Endothelial cell of umbilical vein (primary cell): Measurements from ENCODE around the gene ZSWIM7. TPM values are rescaled to one million over a fixed set of nuclear protein-coding genes. Genes with fewer than 3 reads are reported as not detected.
"Not testable (repeated sequence)": the region's sequence is repeated elsewhere in the genome, so short reads cannot be mapped to it uniquely, and the experiment has no call there.

ENCODE experiments used
- BruUV-seq: library from RNA; stranded (reverse); fragments of 400-500 nt; replicated peaks from 2 replicates; lab custom pipeline; 2021; lab: Mats Ljungman, UMichigan
- CTCF ChIA-PET: fragments of 300-600, 350-600 bp; sonication (Branson Sonifier 250); formaldehyde crosslinking; loops from one replicate; lab custom pipeline; 2021; ENCODE audit warnings: antibody characterized with exemption, inconsistent platforms; lab: Charles Lee
- POLR2A ChIA-PET: fragments of 300-600, 350-600 bp; sonication (Branson Sonifier 250); formaldehyde crosslinking; loops from one replicate; lab custom pipeline; 2021; ENCODE audit warnings: antibody characterized with exemption, inconsistent platforms; lab: Charles Lee
- DNase-seq: peaks from one replicate; pipeline ENCODE4 v3.0.0-alpha.2; 2011; ENCODE audit warnings: low read depth, low spot score
- FAIRE-seq: peaks from 2 replicates; lab custom pipeline; 2011; peaks lifted over from hg19 to GRCh38; lab: Jason Lieb, UNC
- H2AFZ ChIP-seq: 2 replicates; pipeline ENCODE4 v1.6.0; 2012; ENCODE audit warnings: low read depth, low read length, control low read depth, inconsistent platforms
- H3K27ac ChIP-seq: 2 replicates; pipeline ENCODE4 v1.5.1; 2011; ENCODE audit warnings: low read depth, mild to moderate bottlenecking, control low read depth, low read length, moderate library complexity; ENCODE audit not compliant: insufficient read depth
- H3K27me3 ChIP-seq, 2 experiments: 2 replicates each; pipeline versions ENCODE4 v1.6.0 to v1.6.1; 2011; ENCODE audit warnings: low read length in 2 of 2, mixed read lengths in 1 of 2; ENCODE audit not compliant: control insufficient read depth in 2 of 2, insufficient read depth in 2 of 2
- H3K36me3 ChIP-seq, 2 experiments: 2 replicates in 1 of 2; 3 replicates in 1 of 2; pipeline ENCODE4 v1.5.1; 2011; ENCODE audit warnings: low read length in 2 of 2, mild to moderate bottlenecking in 1 of 2, moderate library complexity in 1 of 2; ENCODE audit not compliant: control insufficient read depth in 2 of 2, insufficient read depth in 2 of 2; ENCODE audit errors: extremely low read depth in 1 of 2
- H3K4me1 ChIP-seq: 3 replicates; pipeline ENCODE4 v1.5.1; 2011; ENCODE audit warnings: mild to moderate bottlenecking, low read length; ENCODE audit not compliant: control insufficient read depth, insufficient read depth; ENCODE audit errors: extremely low read depth
- H3K4me2 ChIP-seq: 2 replicates; pipeline ENCODE4 v1.6.1; 2011; ENCODE audit warnings: low read length, control low read depth, mixed read lengths; ENCODE audit not compliant: insufficient read depth
- H3K4me3 ChIP-seq, 3 experiments: fragments of 200-600 bp in 1 of 3; sonication (generic), shearing (Covaris generic) in 1 of 3; replicated peaks in 1 of 3; 2 replicates each; pipeline ENCODE4 v1.5.1; 2011 to 2016; ENCODE audit warnings: control low read depth in 3 of 3, low read length in 3 of 3, mild to moderate bottlenecking in 2 of 3, inconsistent platforms in 1 of 3, low read depth in 1 of 3, moderate library complexity in 1 of 3; ENCODE audit not compliant: insufficient read depth in 1 of 3
- H3K79me2 ChIP-seq: 2 replicates; pipeline ENCODE4 v1.6.0; 2012; ENCODE audit warnings: low read length, inconsistent platforms; ENCODE audit not compliant: control insufficient read depth, insufficient read depth
- H3K9ac ChIP-seq: replicated peaks from 2 replicates; pipeline ENCODE3; 2011; ENCODE audit warnings: low read length, control low read depth; ENCODE audit not compliant: insufficient read depth; ENCODE audit errors: extremely low read depth
- H3K9me1 ChIP-seq: replicated peaks from 3 replicates; pipeline ENCODE4 v1.6.0; 2011; ENCODE audit warnings: mild to moderate bottlenecking, low read length; ENCODE audit not compliant: control insufficient read depth, insufficient read depth; ENCODE audit errors: extremely low read depth
- H3K9me3 ChIP-seq: replicated peaks from 2 replicates; pipeline ENCODE4 v1.5.1; 2012; ENCODE audit warnings: low read length, inconsistent platforms; ENCODE audit not compliant: control insufficient read depth, insufficient read depth
- H4K20me1 ChIP-seq: replicated peaks from 2 replicates; pipeline ENCODE3; 2011; ENCODE audit warnings: mild to moderate bottlenecking, low read length; ENCODE audit not compliant: control insufficient read depth, insufficient read depth; ENCODE audit errors: extremely low read depth
- CTCF ChIP-seq, 2 donors: IDR thresholded peaks; 1 replicate in 1 of 2; 2 replicates in 1 of 2; pipeline ENCODE4 v1.5.1; 2011; ENCODE audit warnings: low read length in 2 of 2, mild to moderate bottlenecking in 2 of 2, moderate library complexity in 2 of 2, control low read depth in 1 of 2, inconsistent platforms in 1 of 2, low read depth in 1 of 2; ENCODE audit not compliant: insufficient read depth in 1 of 2; ENCODE audit errors: extremely low read depth in 1 of 2
- EZH2 ChIP-seq: IDR thresholded peaks from 2 replicates; pipeline ENCODE4 v1.6.1; 2012; ENCODE audit warnings: borderline replicate concordance, low read depth, mild to moderate bottlenecking, moderate library complexity, low read length, inconsistent platforms; ENCODE audit not compliant: severe bottlenecking
- FOS ChIP-seq: IDR thresholded peaks from 2 replicates; pipeline ENCODE4 v1.6.1; 2011; ENCODE audit warnings: mild to moderate bottlenecking, low read length, moderate library complexity, borderline replicate concordance; ENCODE audit not compliant: insufficient read depth
- GATA2 ChIP-seq: IDR thresholded peaks from 2 replicates; pipeline ENCODE4 v1.7.0; 2011; ENCODE audit warnings: low read depth, mild to moderate bottlenecking, moderate library complexity, mixed read lengths, low read length; ENCODE audit not compliant: insufficient read length, insufficient read depth
- JUN ChIP-seq: IDR thresholded peaks from 2 replicates; pipeline ENCODE4 v1.6.1; 2011; ENCODE audit warnings: borderline replicate concordance, low read depth; ENCODE audit not compliant: insufficient read length, insufficient read depth
- MAX ChIP-seq: IDR thresholded peaks from 2 replicates; pipeline ENCODE4 v1.6.1; 2011; ENCODE audit not compliant: insufficient read depth, insufficient read length
- MYC ChIP-seq: IDR thresholded peaks from one replicate; pipeline ENCODE4 v1.6.1; 2011; ENCODE audit warnings: mild to moderate bottlenecking, low read depth, low read length
- POLR2A ChIP-seq: IDR thresholded peaks from 2 replicates; pipeline ENCODE4 v1.6.1; 2012; ENCODE audit warnings: low read depth, mild to moderate bottlenecking, control low read depth, low read length
- POLR2AphosphoS5 ChIP-seq: IDR thresholded peaks from 2 replicates; pipeline ENCODE4 v1.6.1; 2012; ENCODE audit warnings: low read depth, mild to moderate bottlenecking, control low read depth, low read length, moderate library complexity; ENCODE audit not compliant: insufficient read depth
- dilution Hi-C: fragments of 300-500 bp; cut with MboI; formaldehyde crosslinking; loops from one replicate; pipeline ENCODE4 v1.15.0; 2019; ENCODE audit warnings: low sequenced_read_pairs; ENCODE audit not compliant: extremely low pct_ligation_motif_present
- intact Hi-C: fragments of 100-400 bp; cut with micrococcal nuclease; formaldehyde crosslinking; loops from one replicate; pipeline ENCODE4 v1.10.0; 2022
- polyA plus RNA-seq, 4 experiments: library from polyadenylated mRNA; depleted of rRNA in 3 of 4; stranded (reverse) in 3 of 4; unstranded in 1 of 4; fragments of >200 nt; gene quantifications; 2 replicates each; pipeline versions ENCODE4 v1.2.1 to v1.2.3, GENCODE V29; 2011 to 2012; ENCODE audit warnings: missing spikeins in 1 of 4
- total RNA-seq: library from RNA; stranded (reverse); gene quantifications from 2 replicates; pipeline ENCODE4 v1.2.3, GENCODE V29; 2021

The ZSWIM7 gene
- total and polyA plus RNA-seq, 2 donors (not counting 3 experiments of a cell fraction or from before 2014, with no cell fraction given), result 18.0 to 33.8 TPM

GRCh38 chr17:15979013-15979412, 20.5 kb downstream of the ZSWIM7 start:
- Histone ChIP-seq H3K4me1 (peaks cover 13% of the 10 kb centered on the region), H3K36me3 (peaks cover 10 to 11% of the 10 kb centered on the region in 2 experiments)
- intact Hi-C loops, FAIRE-seq, H3K4me3 ChIP-seq, H2AFZ ChIP-seq, H3K9me1 ChIP-seq, DNase-seq, POLR2A ChIA-PET, H3K9me3 ChIP-seq, CTCF ChIA-PET, H4K20me1 ChIP-seq, H3K4me2 ChIP-seq, BruUV-seq, H3K27ac ChIP-seq, H3K79me2 ChIP-seq, H3K27me3 ChIP-seq, dilution Hi-C loops, H3K9ac ChIP-seq: not testable (repeated sequence)

- no peak for TF ChIP-seq GATA2
- TF ChIP-seq EZH2, result no peak
- TF ChIP-seq FOS, result no peak
- no peak for TF ChIP-seq POLR2AphosphoS5
- no peak for TF ChIP-seq MAX
- TF ChIP-seq POLR2A, result no peak
- no peak for TF ChIP-seq MYC
- TF ChIP-seq CTCF (IDR thresholded peaks at IDR 0.05; ENCODE audit: extremely low read depth in 1 of 2, insufficient read depth in 1 of 2, low read depth in 1 of 2, low read length in 2 of 2), result no peak
- no peak for TF ChIP-seq JUN
- BruUV-seq, result no TSS peak
- Histone ChIP-seq H3K27me3 (no peaks in the 10 kb centered on the region), H3K4me1 (peaks cover 11% of the 10 kb centered on the region), H3K27ac (no peak overlapping the region), H3K9me1 (no peaks in the 10 kb centered on the region), H4K20me1 (no peaks in the 10 kb centered on the region), H2AFZ (no peak overlapping the region), H3K79me2 (peaks cover 9% of the 10 kb centered on the region), H3K4me3 (no peak overlapping the region), H3K36me3 (peaks cover 10 to 11% of the 10 kb centered on the region in 2 experiments), H3K9me3 (no peaks in the 10 kb centered on the region), H3K9ac (no peak overlapping the region), H3K4me2 (no peak overlapping the region)
- CTCF ChIA-PET, result no interaction called here
- no peak for DNase-seq
- intact Hi-C loops (no loop called here), dilution Hi-C loops (no loop called here)
- POLR2A ChIA-PET, result no interaction called here
- FAIRE-seq, result no peak
These were observed 20.9 kb downstream of the ZSWIM7 start for GRCh38 chr17:15978606-15979005.
